HG03066 (cell line): Measurements from ENCODE around the gene CD44.

Experiments used
- ATAC-seq: cut with Tn5 transposase; IDR thresholded peaks from one replicate; pipeline ENCODE4 v1.9.1; 2021; ENCODE audit warnings: low read depth; ENCODE audit not compliant: unreplicated experiment

CD44 gene

DNA sequence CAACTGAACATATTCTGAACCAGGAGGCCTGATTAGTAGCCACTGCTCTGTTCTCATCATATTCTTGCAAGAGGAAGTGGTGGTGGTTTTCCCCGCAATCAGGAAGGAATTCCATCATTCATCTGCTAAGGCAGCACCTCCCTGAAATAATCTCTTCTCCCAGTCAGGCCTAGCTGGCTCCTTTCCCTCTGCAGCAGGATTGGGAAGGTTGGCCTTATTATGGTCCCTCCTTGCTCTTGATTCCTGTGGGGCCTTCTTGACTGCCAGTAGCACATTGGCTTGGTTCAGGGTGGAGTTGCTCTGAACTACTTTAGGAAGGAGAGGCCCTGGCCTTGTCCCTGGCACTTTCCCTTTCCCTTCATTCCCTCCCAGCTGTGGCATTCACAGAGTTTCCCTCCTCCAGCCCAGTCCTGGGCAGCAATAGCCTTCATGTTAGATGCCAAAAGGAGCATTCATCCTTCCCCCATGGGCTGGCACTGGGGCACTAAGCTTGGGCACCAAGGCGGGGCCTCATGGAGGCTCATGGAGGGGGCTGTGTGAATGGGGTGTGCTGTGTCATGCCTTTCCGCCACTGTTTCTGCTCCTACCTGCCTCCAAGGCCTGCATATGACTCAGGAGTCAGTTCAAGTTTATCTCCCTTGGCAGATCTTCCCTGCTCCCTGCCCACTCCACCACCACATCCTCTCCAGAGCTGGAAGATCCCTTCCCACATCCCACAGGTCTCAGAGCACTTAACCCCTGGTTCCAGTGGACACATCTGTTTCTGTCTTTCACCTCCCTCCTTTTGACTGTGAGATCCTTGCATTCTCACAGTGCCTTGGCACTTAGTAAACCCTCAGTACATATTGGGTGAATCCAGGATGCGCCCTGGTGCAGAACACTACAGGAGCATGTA is 27.6 kb upstream of the CD44 start:
- ATAC-seq = no peak

DNA sequence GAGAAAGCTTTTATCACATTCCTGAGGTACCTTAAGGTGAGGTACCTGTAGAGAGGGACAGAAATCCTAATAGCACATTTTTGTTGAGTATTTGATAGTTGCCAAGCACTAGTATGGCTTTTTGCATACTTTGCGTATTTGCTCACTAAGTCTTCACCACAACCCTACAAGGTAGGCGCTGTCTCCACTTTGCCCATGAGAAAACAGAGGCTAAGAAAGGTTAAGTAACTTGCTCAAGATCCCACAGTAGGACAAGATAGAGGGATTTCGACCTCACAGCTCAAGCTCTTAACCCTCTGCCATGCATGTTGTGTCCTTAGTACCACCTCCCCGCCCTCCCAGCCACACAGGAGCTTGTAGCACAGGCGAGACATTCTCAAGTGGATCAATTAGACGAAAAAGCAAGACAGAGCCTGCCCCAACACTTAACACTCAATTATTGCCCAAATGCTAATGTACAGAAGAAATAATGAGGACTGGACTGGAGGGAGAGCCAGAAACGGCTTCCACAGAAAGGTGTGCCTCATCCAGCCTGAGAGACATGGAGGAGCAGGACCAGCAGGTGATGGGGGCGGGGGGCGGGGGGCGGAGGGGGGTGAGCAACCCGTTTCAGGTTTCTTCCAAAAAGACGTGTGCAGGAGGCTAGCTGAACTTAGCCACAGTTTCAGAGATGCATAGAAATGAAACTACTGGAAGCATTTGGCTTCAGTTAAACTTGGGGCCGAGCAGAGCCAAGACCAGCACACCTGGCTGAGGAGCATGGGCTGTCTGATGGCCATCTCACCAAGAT is 26.7 kb upstream of the CD44 start:
- no peak for ATAC-seq

DNA sequence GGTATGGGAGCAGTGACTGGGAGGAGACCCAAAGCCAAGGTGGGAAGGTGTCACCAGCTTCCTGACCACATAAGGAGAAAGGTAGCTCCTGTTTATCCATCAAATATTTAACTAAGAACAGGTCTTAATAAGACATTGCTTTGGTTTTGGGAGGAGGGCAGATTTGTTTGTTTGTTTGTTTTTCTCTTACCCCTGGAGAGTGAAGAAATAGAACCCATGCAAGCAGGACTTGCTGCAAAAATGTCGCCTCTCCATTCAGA is 26.2 kb upstream of the CD44 start:
- no peak for ATAC-seq

- no peak for ATAC-seq
Measured at GRCh38 chr11:35114906-35115687, 23.9 kb upstream of the CD44 start.

DNA sequence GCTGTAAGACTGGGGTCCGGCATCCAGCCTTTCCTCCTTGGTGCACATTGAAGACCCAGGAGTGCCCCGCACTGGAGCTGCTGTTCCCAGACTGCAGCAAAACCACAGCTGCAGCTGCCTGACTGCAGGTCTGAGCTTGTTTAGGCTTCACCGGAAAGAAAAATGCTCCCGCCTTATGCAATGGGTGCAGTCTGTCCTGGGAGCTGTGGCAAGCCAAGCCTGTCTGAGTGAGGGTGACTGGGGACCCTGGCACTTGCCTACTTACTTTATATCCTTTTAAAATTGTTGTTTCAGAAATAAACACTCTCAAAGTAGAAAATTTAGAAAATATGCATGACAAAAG is 23.3 kb upstream of the CD44 start:
- no peak for ATAC-seq

GRCh38 chr11:35116245-35116644 is 22.7 kb upstream of the CD44 start:
- no peak for ATAC-seq

DNA sequence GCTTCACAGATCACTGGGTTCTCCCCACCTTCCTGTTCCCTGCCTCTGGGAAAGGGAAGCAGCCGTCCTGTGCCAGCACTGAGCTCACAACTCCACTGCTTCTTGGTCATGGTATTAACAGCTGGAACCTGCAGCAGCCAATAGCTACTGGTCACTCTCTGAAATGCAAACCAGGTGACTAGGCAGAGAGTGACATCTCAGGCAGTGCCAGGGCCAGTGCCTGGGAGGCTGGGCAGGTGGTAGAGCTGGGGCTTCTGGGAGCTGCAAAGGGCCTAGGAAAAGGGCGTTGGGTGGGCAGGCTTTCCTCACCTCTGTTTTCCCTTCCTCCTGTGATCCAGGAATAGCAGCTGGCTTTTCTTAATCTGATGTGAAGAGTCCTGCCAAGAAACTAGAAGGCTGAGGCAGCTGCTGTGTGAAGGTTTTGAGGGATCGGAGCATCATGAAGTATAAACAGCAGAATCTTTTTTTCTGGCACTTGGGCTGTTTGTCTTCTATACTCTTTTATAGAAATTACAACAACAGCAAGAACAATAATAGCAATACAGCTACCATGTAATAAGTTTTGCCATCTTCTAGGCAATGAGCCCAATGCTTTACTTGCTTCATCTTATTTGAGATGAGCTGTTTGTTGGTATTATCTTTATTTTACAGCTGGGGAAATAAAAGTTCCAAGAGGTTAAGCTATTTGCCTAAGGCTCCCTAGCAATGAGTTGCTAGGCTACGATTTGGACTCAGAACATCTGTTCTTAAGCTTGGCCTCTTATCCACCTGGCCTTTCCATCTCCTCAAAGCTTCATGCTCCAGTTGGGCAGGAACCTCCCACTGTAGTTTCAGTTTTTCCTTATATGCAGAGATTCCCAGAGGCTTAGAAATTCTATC is 22.0 kb upstream of the CD44 start:
- ATAC-seq = no peak

DNA sequence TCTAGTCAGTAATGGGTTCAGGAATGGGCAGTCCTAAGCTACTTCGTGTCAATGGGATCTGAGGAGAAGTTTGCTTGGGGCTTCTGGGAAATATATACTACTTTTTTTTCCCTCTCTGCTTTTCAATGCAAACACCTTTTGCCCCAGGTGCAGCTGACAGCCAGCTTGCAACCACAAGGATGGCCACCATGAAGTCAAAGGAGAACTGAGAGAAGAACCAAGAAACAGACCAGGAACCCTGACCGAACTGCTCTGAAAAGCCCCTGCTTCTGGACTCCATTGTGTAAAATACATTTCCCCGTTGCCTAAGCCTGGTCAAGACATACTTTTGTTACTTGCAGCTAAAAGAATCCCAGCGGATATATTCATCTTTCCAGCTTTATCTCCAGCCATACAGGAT is 20.1 kb upstream of the CD44 start:
- ATAC-seq = peak; percentile 81

DNA sequence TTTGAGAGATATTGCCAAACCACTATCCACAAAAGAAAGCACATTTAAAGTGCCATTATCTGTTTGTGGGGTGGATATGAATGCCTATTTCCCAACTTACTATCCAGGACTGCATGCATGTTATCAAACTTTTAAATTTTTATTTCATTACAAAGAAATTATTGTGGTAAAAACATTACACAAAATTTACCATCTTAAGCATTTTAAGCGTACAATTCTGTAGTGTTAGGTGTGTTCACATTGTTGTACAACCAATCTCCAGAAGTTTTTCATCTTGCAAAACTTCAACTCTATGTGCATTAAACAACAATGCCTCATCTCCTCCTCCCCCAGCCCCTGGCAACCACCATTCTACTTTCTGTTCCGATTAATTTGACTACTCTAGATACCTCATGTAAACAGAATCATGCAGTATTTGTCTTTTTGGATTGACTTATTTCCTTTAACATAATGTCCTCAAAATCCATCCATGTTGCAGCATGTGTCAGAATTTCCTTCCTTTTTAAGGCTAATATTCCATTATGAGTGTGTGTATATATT is 17.6 kb upstream of the CD44 start:
- no peak for ATAC-seq

DNA sequence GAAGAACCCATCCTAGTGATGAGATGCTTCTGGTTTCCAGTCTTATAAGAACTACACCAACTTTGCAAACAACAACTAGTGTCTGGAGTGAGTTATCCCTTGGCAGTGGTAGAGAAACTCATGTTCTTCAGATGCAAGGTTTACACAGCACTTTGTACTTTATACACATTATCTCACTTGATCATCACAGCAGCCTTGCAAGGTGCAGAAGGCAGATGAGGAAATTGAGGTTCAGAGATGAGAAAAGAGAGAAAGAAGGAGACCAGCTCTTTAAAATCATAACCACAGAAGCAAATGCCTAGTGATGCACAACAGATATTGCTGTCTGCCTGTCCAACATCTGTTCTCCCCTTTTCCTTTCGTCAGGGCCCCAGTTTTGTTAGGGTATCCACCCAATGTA is 16.7 kb upstream of the CD44 start:
- no peak for ATAC-seq

DNA sequence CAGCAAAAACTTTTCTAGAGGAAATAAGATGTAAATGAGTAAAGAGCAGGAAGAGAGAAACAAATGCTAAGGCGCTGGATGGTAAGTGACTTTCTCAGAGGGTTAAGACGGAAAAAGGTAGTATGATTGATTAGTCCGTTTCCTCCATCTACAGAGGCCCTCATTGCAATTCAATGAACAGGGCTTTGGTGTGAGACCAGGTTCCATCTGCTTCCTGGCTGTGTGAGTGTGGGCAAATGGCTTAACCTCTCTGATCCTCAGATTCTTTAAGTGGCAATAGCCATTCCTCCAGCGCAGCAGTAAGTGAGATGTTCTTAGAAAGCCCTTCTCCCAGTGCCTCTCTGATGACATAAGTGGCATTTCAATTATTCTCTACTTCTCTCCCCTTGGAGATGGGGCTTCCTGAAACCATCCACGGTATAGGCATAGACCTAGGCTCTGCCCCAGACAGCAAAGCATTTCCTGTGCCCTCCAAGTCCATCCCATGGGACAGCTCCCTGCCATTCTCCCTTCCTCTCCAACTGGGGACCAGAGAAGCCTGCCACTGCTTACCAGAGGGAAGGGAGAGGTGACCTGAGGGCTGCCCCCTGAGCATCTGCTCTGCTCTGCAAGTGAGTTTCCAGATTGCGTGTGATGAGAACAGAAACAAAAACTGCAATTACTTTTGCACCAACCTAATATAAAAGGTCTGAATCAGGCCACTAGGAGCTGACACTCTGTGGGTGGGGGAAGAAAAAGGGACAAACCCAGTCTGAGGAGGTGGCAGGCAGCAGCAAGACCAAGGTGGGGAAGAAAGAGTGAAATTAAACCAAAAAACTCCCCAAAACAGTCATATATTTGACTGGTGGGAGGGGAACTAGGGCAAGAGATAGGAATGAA is 12.7 kb upstream of the CD44 start:
- peak; percentile 74 for ATAC-seq

GRCh38 chr11:35126879-35127581 is 11.9 kb upstream of the CD44 start:
- no peak for ATAC-seq

- ATAC-seq = no peak
Measured at GRCh38 chr11:35127619-35128018, 11.4 kb upstream of the CD44 start.

- no peak for ATAC-seq
Measured at GRCh38 chr11:35131094-35131493, 7.9 kb upstream of the CD44 start.

DNA sequence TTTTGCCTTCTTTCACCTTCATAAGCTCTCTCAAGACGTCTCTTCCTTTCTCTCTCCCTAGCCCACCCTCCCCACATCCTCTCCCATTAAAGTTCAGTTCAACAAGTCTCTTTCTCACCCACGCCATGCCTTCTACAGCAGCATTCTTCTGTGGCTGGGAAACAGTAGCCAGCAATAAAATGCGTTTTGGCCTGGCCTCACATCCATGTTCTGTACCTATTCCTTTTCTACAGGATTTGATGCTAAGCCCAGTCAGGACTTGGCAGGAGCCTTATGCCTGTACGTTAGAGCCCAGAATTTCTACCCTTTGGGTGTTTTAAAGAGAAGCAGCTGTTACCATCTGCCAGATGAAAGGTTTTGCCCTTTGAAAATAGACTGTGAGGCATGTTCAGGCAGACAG is 7.1 kb upstream of the CD44 start:
- no peak for ATAC-seq

DNA sequence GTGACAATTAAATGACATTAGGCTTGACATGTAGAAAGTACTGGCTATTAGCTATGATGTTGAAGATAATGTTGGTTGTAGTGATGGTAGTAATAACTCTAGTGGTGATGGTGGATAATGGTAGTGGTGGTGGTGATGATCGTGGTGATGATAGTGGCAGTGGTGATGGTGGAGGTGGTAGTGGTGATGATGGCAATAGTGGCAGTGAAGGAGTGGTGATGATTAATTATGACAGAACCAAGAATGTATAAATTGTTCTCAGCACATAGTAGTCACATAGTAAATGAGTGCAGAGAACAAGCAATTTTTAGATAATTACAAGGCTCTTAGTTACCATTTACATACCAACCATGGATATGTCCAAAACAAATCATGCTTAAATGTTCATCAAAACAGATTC is 5.3 kb upstream of the CD44 start:
- no peak for ATAC-seq

DNA sequence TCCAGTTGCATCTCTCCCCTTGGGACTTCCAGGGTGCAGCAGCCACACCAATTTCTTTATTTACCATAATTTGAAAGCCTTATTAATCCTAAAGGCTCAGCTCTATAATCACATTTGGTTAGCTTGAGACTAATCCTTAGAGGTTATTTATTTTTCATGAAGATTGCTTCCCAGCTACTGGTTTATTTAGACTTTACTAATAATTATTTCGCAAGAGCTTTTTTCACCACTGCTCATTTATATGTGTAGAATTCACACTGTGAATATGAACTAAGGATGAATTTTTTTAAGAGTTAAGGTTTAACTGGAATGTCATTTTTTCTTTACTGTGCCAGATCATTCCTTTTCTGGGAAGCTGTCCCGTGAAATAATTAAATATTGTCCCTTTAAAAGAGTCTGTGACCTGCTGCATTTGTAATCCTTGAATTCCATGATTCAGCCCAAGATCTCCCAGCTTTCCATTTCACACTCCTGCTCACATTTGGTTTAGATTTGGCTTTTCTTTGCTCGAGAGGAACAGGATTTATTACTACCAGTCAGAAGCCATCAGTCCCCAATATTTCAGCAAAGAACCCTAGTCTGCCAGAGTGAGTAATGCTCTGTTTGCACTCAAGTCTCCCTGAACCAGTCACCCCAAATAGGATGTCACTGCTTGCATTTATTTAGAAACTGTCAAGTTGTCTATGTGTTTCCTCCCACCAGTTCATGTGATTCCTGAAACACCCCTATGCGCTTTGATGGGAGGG is 4.4 kb upstream of the CD44 start:
- ATAC-seq = no peak

DNA sequence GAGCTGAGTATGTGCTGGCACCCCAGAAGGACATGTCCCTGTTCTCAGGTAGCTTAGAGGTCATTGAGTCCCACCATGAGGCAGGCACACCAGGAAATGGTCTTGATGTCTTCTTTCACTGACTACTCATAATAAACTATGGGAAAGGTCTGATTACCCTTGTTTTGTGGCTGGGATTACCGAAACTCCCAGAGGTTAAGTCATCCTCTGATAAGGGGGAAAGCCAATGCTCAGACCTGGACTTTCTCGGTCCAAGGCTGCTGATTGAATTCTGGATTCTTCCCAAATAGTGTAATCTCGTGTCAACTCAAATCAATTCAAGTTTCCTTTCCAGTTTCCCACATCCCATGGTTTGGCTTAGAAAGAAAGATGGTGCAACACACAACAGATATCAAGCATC is 3.7 kb upstream of the CD44 start:
- no peak for ATAC-seq
